BLaER1 treated with 17β-estradiol and CSF1 and Interleukin-3, amounts not matched to agents 10 nM and 100 nM (cell line): Measurements from ENCODE around the gene CDH4.

Experiments
- H3K27ac ChIP-seq, 11 experiments: shearing (Covaris generic); formaldehyde crosslinking; 2 replicates each; pipeline ENCODE4 v1.8.1; 2022
- H3K27me3 ChIP-seq, 11 experiments: shearing (Covaris generic); formaldehyde crosslinking; 2 replicates each; pipeline ENCODE4 v1.8.1; 2022
- H3K36me3 ChIP-seq, 11 experiments: shearing (Covaris generic); formaldehyde crosslinking; 2 replicates each; pipeline ENCODE4 v1.8.1; 2022
- H3K4me1 ChIP-seq, 10 experiments: shearing (Covaris generic); formaldehyde crosslinking; 2 replicates each; pipeline ENCODE4 v1.8.1; 2022
- H3K4me2 ChIP-seq, 11 experiments: shearing (Covaris generic); formaldehyde crosslinking; 2 replicates each; pipeline ENCODE4 v1.8.1; 2022
- H3K4me3 ChIP-seq, 10 experiments: shearing (Covaris generic); formaldehyde crosslinking; 2 replicates each; pipeline ENCODE4 v1.8.1; 2022
- H3K9ac ChIP-seq, 11 experiments: shearing (Covaris generic); formaldehyde crosslinking; 2 replicates each; pipeline ENCODE4 v1.8.1; 2022
- H3K9me3 ChIP-seq, 11 experiments: shearing (Covaris generic); formaldehyde crosslinking; replicated peaks in 1 of 11; 2 replicates each; pipeline ENCODE4 v1.8.1; 2022
- H4K20me1 ChIP-seq, 11 experiments: shearing (Covaris generic); formaldehyde crosslinking; 2 replicates each; pipeline ENCODE4 v1.8.1; 2022
- Cebpa-rat ChIP-seq, 11 experiments: shearing (Covaris generic); IDR thresholded peaks; 2 replicates each; pipeline ENCODE4 v1.8.1; 2022

CDH4 gene

DNA sequence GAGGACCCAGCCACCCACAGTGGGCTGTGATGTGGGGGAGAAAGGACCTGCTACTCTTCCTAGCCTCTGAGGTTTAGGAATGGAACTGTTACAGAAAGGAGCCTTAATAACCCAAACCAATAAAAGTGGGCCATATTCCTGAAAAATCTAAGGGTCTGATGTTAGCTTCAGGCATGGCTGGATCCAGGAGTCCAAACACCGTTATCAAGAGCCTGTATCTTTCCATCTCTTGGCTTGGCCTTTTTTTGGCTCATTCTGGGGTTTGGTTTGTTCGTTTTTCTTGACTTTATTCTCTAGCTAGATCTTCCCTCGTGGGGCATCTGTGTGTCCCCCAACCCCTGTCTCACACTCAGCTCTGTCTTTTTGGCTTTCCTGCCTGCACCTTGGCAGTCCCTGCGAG, 38.7 kb downstream of the CDH4 start:
- no peak for TF ChIP-seq Cebpa-rat (IDR thresholded peaks at IDR 0.05)
- peaks cover 0 to 27% (median 17%) of the 10 kb centered on the region in 10 experiments; a peak in 13 of 20 replicates for H3K4me1 ChIP-seq
- H3K9me3 ChIP-seq, result peaks cover 0 to 14% (median 10%) of the 10 kb centered on the region in 11 experiments; a peak in 11 of 22 replicates
- H3K4me2 ChIP-seq, result no peak overlapping the region
- no peak overlapping the region for H3K4me3 ChIP-seq
- H4K20me1 ChIP-seq, result peaks cover 0 to 3% (median 0%) of the 10 kb centered on the region in 11 experiments; a peak in 1 of 22 replicates
- no peaks in the 10 kb centered on the region; a peak in 1 of 22 replicates for H3K36me3 ChIP-seq
- no peak overlapping the region for H3K9ac ChIP-seq
- H3K27me3 ChIP-seq, result no peaks in the 10 kb centered on the region
- no peak overlapping the region for H3K27ac ChIP-seq

DNA sequence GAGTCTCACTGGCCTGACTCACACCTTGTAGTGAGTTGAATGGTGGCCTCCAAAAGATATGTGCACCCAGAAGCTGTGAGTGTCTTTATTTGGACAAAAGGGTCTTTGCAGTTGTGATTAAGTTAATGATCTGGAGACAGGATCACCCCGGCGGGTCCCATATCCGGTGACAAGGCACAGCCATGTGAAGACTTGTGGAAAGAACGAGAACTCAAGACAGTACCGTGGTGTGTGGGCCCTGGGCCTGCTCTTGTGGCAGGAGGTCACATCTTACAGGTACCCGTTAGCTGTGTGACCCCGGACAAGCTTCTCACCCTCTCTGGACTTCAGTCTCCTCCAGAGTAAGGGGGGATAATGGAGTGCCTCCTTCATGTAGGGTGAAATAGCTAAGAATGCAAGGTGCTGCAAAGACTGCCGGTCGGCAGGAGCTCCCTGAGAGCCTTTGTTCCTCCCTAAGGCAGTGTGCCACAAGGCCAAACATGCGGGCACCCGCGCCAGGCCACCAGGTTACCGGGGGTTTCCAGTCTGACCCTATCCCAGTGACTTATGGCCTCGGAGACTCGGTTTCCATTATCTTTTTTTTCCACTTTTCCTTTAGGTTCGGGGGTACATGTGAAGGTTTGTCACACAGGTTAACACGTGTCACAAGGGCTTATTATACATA, 39.2 kb downstream of the CDH4 start:
- H3K36me3 ChIP-seq, result no peaks in the 10 kb centered on the region; a peak in 1 of 22 replicates
- no peaks in the 10 kb centered on the region for H3K27me3 ChIP-seq
- H3K4me2 ChIP-seq, result no peak overlapping the region
- no peak for TF ChIP-seq Cebpa-rat (IDR thresholded peaks at IDR 0.05)
- peaks cover 0 to 29% (median 17%) of the 10 kb centered on the region in 10 experiments; a peak in 13 of 20 replicates for H3K4me1 ChIP-seq
- no peak overlapping the region for H3K4me3 ChIP-seq
- H4K20me1 ChIP-seq, result peaks cover 0 to 3% (median 0%) of the 10 kb centered on the region in 11 experiments; a peak in 1 of 22 replicates
- H3K9ac ChIP-seq, result no peak overlapping the region
- H3K9me3 ChIP-seq, result peaks cover 0 to 14% (median 10%) of the 10 kb centered on the region in 11 experiments; a peak in 11 of 22 replicates
- H3K27ac ChIP-seq, result no peak overlapping the region

DNA sequence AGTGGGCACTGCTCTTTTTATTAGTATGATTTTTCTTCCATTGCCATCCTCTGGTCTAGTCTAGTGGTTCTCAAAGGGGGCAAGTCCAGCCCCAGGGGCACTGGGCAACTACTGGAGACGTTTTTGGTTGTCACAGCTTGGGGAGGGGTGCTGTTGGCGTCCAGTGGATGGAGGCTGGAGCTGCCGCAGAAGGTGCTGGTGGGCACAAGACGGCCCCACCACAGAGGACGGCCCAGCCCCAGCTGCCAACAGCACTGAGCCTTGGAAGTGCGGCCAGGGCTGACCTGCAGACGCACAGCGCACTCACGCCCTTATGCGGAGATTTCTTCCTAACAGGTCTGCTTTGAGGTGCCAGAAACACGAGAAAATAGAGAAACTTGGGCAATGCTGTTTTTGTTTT, 40.3 kb downstream of the CDH4 start:
- H3K36me3 ChIP-seq, result no peaks in the 10 kb centered on the region; a peak in 1 of 22 replicates
- peaks cover 0 to 35% (median 19%) of the 10 kb centered on the region in 10 experiments; a peak in 13 of 20 replicates for H3K4me1 ChIP-seq
- H3K27ac ChIP-seq, result no peak overlapping the region
- H3K27me3 ChIP-seq, result no peaks in the 10 kb centered on the region
- peaks cover 0 to 3% (median 0%) of the 10 kb centered on the region in 11 experiments; a peak in 1 of 22 replicates for H4K20me1 ChIP-seq
- H3K4me3 ChIP-seq, result no peak overlapping the region
- H3K9ac ChIP-seq, result no peak overlapping the region
- peaks cover 0 to 14% (median 10%) of the 10 kb centered on the region in 11 experiments; a peak in 11 of 22 replicates for H3K9me3 ChIP-seq
- H3K4me2 ChIP-seq, result no peak overlapping the region
- no peak for TF ChIP-seq Cebpa-rat (IDR thresholded peaks at IDR 0.05)

DNA sequence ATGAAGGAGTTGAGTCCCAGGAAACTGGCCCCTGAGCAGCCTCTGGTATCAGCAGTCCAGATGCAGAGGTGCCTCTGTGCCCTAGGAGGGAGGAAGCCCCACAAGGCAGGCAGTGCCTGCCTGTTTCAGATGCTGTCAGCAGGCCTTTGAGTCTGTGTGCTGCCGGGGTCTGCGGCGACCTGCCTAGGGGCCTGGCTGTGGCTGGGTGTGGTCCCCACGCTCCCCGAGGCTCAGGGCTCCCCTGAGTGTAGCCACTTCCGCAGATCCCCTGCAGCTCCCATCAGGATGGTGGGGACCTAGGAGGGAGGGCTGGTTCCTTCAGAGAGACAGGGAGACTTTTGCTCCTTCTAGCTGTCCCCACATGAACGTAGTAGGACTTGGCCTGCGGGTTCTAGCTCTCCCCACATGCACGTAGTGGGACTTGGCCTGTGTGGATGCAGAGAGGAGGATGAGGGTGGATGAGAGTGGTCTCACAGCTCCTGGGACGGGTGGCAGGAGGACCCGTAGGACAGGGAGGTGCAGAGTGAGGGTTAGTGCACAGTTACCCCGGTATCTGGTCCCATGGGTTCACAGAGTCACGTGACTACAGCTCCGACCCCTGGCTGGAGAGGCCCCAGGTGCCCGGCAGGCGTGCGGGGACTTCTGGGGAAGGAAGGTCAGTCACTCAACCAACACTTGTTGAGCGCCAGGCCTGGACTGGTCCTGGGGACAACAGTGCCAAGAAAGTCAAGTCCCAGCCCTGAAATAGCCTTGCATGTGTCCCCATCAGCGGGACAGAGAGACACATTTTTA, 41.0 kb downstream of the CDH4 start:
- no peak for TF ChIP-seq Cebpa-rat (IDR thresholded peaks at IDR 0.05)
- no peak overlapping the region for H3K4me3 ChIP-seq
- H3K9ac ChIP-seq, result no peak overlapping the region
- peak overlapping the region in 5 of 11 experiments; percentile 4 to 16 (median 7); a peak in 5 of 22 replicates for H3K4me2 ChIP-seq
- no peaks in the 10 kb centered on the region for H3K27me3 ChIP-seq
- no peaks in the 10 kb centered on the region; a peak in 1 of 22 replicates for H3K36me3 ChIP-seq
- peaks cover 0 to 14% (median 10%) of the 10 kb centered on the region in 11 experiments; a peak in 11 of 22 replicates for H3K9me3 ChIP-seq
- peaks cover 0 to 41% (median 25%) of the 10 kb centered on the region in 10 experiments; a peak in 15 of 20 replicates for H3K4me1 ChIP-seq
- H4K20me1 ChIP-seq, result peaks cover 0 to 3% (median 0%) of the 10 kb centered on the region in 11 experiments; a peak in 1 of 22 replicates
- no peak overlapping the region for H3K27ac ChIP-seq

DNA sequence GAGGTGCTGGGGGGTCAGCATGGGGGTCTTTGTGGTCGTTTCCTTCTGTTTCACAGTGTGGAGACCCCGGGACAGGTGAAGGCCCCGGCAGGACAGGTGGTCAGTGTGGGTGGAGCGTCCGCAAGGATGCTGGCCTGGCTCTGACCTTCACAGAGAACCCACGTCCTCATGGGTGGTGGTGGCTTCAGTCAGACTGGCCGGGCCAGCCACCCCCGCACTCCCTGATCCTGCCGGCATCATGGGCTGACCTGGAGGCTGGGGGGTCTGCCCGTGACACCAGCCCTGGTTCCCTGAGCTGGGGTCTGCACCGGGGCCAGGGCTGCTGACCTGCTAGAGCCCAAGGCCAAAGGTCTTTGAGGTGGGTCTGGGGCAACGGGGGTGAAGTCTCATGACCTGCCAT, 41.9 kb downstream of the CDH4 start:
- TF ChIP-seq Cebpa-rat (IDR thresholded peaks at IDR 0.05), result no peak
- no peak overlapping the region for H3K9ac ChIP-seq
- no peaks in the 10 kb centered on the region; a peak in 1 of 22 replicates for H4K20me1 ChIP-seq
- H3K27me3 ChIP-seq, result peaks cover 0 to 3% (median 0%) of the 10 kb centered on the region in 11 experiments; a peak in 1 of 22 replicates
- peak overlapping the region in 8 of 11 experiments; percentile 6 to 54 (median 26); a peak in 12 of 22 replicates for H3K4me2 ChIP-seq
- H3K4me1 ChIP-seq, result peaks cover 4 to 50% (median 34%) of the 10 kb centered on the region in 10 experiments; a peak in 16 of 20 replicates
- H3K36me3 ChIP-seq, result no peaks in the 10 kb centered on the region; a peak in 1 of 22 replicates
- no peak overlapping the region for H3K27ac ChIP-seq
- H3K9me3 ChIP-seq, result peaks cover 0 to 14% (median 10%) of the 10 kb centered on the region in 11 experiments; a peak in 11 of 22 replicates
- H3K4me3 ChIP-seq, result no peak overlapping the region

DNA sequence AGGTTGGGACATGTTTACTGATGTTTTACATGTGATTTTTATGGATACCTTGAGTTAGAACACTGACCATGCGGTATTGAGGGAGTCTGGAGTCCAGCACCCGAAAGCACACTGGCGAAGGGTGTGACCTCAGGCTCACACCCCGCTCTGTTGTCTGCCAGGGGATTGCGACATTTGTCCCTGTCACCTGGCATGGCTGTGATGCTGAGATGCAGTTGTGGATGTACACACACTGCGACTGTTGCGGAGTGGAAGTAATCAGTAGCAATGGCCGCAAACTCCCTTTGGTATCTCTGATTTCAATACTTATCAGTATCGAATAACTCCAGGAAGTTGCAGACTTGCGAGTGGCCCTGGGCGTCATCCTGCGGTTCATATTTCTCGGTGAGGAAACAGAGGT, 43.2 kb downstream of the CDH4 start:
- H3K27ac ChIP-seq, result no peak overlapping the region
- peaks cover 0 to 6% (median 0%) of the 10 kb centered on the region in 11 experiments; a peak in 1 of 22 replicates for H3K27me3 ChIP-seq

DNA sequence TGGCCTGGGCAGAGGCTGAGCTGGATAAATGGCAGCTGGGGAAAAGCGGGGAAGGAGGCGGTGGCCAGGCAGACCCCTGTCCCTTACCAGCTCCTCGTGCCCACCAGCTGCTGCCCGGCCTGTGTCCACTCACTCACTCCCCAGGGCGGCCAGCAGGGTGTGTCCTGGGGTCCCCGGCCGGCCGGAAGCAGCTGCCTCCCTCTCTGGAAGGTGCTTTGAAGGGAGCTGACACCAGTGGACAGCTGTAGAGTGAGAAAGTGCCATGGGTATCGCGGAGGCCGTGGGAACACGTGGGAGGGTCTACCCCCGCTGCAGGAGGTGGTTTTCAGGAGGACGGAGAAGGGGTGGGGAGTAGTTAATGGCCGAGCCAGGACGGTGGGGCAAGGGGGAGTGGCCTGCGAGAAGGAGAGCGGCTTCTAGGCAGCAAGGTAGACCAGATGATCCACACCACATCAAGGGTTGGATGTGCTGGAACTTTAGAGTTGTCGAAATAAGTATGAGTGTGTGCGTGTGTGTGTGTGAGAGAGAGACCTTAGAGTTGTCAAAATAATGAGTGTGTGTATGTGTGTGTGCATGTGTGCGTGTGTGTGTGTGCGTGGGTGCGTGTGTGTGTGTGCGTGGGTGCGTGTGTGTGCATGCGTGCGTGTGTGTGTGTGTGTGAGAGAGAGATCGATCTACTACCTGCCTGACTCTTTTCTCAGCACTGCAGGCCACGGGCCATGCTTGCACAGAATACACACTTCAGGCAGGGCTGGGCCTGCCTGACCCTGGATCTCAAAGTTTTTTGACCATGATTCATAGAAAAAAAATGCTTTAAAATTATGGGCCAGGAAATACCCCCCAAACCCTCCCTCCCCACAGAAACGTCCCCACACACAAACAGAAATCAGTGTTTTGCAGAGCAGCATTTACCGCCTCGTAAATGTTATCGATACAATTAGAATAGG, 43.9 kb downstream of the CDH4 start:
- no peak overlapping the region for H3K9ac ChIP-seq
- H3K9me3 ChIP-seq, result peaks cover 0 to 2% (median 0%) of the 10 kb centered on the region in 11 experiments; a peak in 1 of 22 replicates
- H3K4me1 ChIP-seq, result peaks cover 8 to 70% (median 54%) of the 10 kb centered on the region in 10 experiments; a peak in 16 of 20 replicates
- no peak overlapping the region for H3K4me3 ChIP-seq
- no peak for TF ChIP-seq Cebpa-rat (IDR thresholded peaks at IDR 0.05)
- H3K36me3 ChIP-seq, result no peaks in the 10 kb centered on the region
- H3K4me2 ChIP-seq, result no peak overlapping the region
- H4K20me1 ChIP-seq, result no peaks in the 10 kb centered on the region; a peak in 2 of 22 replicates
- H3K27ac ChIP-seq, result no peak overlapping the region
- H3K27me3 ChIP-seq, result peaks cover 0 to 6% (median 0%) of the 10 kb centered on the region in 11 experiments; a peak in 1 of 22 replicates

More for the DNA sequence above, 43.2 kb downstream of the CDH4 start:
- H3K4me1 ChIP-seq, result peaks cover 8 to 63% (median 47%) of the 10 kb centered on the region in 10 experiments; a peak in 16 of 20 replicates
- no peak overlapping the region for H3K9ac ChIP-seq
- H3K9me3 ChIP-seq, result peaks cover 0 to 9% (median 5%) of the 10 kb centered on the region in 11 experiments; a peak in 5 of 22 replicates
- no peaks in the 10 kb centered on the region for H3K36me3 ChIP-seq
- no peak overlapping the region for H3K4me2 ChIP-seq
- H3K4me3 ChIP-seq, result no peak overlapping the region
- no peaks in the 10 kb centered on the region; a peak in 2 of 22 replicates for H4K20me1 ChIP-seq
- TF ChIP-seq Cebpa-rat (IDR thresholded peaks at IDR 0.05), result peak in 1 of 11 experiments; percentile 73; a peak in 1 of 22 replicates

DNA sequence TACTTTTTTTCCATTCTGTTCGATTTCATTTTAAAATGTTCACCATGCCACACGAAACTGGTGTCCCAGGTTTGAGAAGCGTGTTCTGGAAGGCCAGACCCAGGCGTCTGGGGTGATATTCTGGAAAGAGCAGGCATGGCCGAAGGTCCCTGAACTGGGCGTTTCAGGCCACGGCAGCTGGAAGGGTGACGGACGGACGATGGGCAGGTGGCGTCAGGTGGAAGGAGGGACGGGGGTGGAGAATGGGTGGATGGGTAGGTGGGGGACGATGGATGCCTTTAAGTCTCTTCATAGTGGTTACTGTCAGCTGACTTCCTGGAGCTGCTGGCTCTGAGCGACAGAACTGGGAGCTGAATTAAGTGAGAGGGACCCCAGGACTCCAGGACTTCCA, 44.6 kb downstream of the CDH4 start:
- no peak overlapping the region for H3K27ac ChIP-seq
- no peak overlapping the region for H3K4me3 ChIP-seq
- H4K20me1 ChIP-seq, result no peaks in the 10 kb centered on the region; a peak in 2 of 22 replicates
- H3K9me3 ChIP-seq, result no peaks in the 10 kb centered on the region
- H3K36me3 ChIP-seq, result no peaks in the 10 kb centered on the region
- no peak for TF ChIP-seq Cebpa-rat (IDR thresholded peaks at IDR 0.05)
- H3K9ac ChIP-seq, result no peak overlapping the region
- peaks cover 8 to 77% (median 60%) of the 10 kb centered on the region in 10 experiments; a peak in 16 of 20 replicates for H3K4me1 ChIP-seq
- no peak overlapping the region for H3K4me2 ChIP-seq
- H3K27me3 ChIP-seq, result peaks cover 0 to 6% (median 0%) of the 10 kb centered on the region in 11 experiments; a peak in 1 of 22 replicates
